Osteocyte (in vitro differentiated cells): ENCODE results near the gene UBE3C. TPM values are rescaled to one million over a fixed set of nuclear protein-coding genes. Genes with fewer than 3 reads are reported as not detected.

Source experiments
- DNase-seq: peaks from one replicate; pipeline ENCODE4 v3.0.0; 2021; ENCODE audit warnings: mixed read lengths; ENCODE audit not compliant: unreplicated experiment; ENCODE audit errors: extremely low spot score
- H3K27ac Mint-ChIP-seq: one replicate; pipeline ENCODE4 v1.8.0; 2021; ENCODE audit warnings: mild to moderate bottlenecking, mixed read lengths; ENCODE audit not compliant: unreplicated experiment
- H3K27me3 Mint-ChIP-seq: one replicate; pipeline ENCODE4 v1.8.0; 2021; ENCODE audit warnings: mixed read lengths; ENCODE audit not compliant: unreplicated experiment
- H3K36me3 Mint-ChIP-seq: one replicate; pipeline ENCODE4 v1.8.0; 2021; ENCODE audit warnings: mixed read lengths; ENCODE audit not compliant: unreplicated experiment
- H3K4me1 Mint-ChIP-seq: one replicate; pipeline ENCODE4 v1.8.0; 2021; ENCODE audit warnings: mixed read lengths; ENCODE audit not compliant: unreplicated experiment
- H3K4me3 Mint-ChIP-seq: one replicate; pipeline ENCODE4 v1.8.0; 2021; ENCODE audit warnings: mild to moderate bottlenecking, moderate library complexity, mixed read lengths; ENCODE audit not compliant: unreplicated experiment
- H3K9me3 Mint-ChIP-seq: one replicate; pipeline ENCODE4 v1.8.0; 2021; ENCODE audit warnings: mixed read lengths; ENCODE audit not compliant: unreplicated experiment
- total RNA-seq: library from RNA; stranded (reverse); gene quantifications from 2 replicates; pipeline ENCODE4 v1.2.1, GENCODE V29; 2021
- TF ChIP-seq, protein P1 (sequence below): fragments of 200-600 bp; sonication (generic); IDR thresholded peaks from 2 replicates; pipeline ENCODE4 v1.5.0; 2021; ENCODE audit warnings: antibody characterized with exemption, mild to moderate bottlenecking, moderate library complexity

Gene UBE3C
- total RNA-seq, 1 donor from 2014 or later, result 59.6 TPM

DNA sequence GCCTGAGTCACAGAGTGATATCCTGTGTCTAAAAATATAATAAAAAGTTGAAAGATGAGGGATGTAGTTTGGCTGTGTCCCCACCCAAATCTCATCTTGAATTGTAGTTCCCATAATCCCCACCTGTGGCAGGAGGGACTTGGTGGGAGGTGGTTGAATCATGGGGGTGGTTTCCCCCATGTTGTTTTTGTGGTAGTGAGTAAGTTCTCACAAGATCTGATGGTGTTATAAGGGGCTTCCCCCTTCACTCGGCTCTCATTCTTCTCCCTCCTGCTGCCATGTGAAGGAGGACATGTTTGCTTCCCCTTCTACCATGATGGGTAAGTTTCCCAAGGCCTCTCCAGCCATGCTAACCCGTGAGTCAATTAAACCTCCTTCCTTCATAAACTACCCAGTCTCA is 25.1 kb upstream of the UBE3C start:
- no peak overlapping the region for H3K27ac Mint-ChIP-seq
- DNase-seq, result no peak
- no peak overlapping the region for H3K4me3 Mint-ChIP-seq
- H3K27me3 Mint-ChIP-seq, result peaks cover 4% of the 10 kb centered on the region
- no peaks in the 10 kb centered on the region for H3K36me3 Mint-ChIP-seq
- TF ChIP-seq, protein P1, sequence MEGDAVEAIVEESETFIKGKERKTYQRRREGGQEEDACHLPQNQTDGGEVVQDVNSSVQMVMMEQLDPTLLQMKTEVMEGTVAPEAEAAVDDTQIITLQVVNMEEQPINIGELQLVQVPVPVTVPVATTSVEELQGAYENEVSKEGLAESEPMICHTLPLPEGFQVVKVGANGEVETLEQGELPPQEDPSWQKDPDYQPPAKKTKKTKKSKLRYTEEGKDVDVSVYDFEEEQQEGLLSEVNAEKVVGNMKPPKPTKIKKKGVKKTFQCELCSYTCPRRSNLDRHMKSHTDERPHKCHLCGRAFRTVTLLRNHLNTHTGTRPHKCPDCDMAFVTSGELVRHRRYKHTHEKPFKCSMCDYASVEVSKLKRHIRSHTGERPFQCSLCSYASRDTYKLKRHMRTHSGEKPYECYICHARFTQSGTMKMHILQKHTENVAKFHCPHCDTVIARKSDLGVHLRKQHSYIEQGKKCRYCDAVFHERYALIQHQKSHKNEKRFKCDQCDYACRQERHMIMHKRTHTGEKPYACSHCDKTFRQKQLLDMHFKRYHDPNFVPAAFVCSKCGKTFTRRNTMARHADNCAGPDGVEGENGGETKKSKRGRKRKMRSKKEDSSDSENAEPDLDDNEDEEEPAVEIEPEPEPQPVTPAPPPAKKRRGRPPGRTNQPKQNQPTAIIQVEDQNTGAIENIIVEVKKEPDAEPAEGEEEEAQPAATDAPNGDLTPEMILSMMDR, result no peak
- H3K9me3 Mint-ChIP-seq, result peaks cover 4% of the 10 kb centered on the region
- no peaks in the 10 kb centered on the region for H3K4me1 Mint-ChIP-seq

DNA sequence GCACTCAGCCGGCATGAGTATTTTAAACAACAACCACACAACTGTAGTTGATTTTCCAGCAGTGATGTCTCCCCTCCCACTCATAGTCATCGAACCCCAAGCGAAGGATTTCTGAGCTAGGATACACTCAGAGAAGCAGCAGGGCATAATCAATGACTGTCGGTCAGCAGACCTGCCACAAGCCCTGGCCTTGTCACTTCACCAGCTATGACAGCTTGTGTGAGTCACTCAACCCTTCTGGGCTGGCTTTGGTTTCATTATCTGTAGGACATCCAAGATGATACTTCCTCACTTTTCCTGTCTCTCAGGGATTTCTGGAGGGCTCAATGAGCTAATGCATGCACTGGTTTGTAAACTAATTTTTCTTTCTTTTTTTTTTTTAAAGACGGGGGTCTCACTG is 22.0 kb upstream of the UBE3C start:
- Mint-ChIP-seq H3K4me3 (no peak overlapping the region), H3K36me3 (no peaks in the 10 kb centered on the region), H3K4me1 (no peaks in the 10 kb centered on the region), H3K9me3 (peaks cover 4% of the 10 kb centered on the region), H3K27ac (no peak overlapping the region), H3K27me3 (peaks cover 7% of the 10 kb centered on the region)
- TF ChIP-seq, protein P1, result no peak
- DNase-seq, result no peak

DNA sequence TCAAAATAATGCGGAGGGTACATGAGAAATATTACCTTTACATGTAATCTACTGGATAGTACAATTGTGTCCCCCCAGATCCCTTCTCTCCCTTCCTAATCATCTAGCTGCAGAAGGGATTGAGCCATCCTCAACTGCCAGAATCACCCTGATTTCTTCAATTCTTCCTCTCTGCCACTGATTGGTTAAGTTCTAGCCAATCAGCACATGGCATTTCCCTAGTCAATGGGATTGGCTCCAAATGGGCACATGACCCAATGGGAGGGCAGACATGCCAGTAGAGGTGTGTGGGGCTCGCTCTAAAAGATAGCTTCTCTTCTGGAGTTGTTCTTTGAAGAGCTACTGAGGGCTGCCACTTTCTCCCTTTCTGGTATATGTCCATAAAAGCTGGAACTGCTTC is 20.9 kb upstream of the UBE3C start:
- Mint-ChIP-seq H3K9me3 (peaks cover 4% of the 10 kb centered on the region), H3K4me3 (no peak overlapping the region), H3K27ac (no peak overlapping the region), H3K4me1 (no peaks in the 10 kb centered on the region), H3K27me3 (peaks cover 7% of the 10 kb centered on the region), H3K36me3 (no peaks in the 10 kb centered on the region)
- DNase-seq, result no peak
- TF ChIP-seq, protein P1, result no peak

DNA sequence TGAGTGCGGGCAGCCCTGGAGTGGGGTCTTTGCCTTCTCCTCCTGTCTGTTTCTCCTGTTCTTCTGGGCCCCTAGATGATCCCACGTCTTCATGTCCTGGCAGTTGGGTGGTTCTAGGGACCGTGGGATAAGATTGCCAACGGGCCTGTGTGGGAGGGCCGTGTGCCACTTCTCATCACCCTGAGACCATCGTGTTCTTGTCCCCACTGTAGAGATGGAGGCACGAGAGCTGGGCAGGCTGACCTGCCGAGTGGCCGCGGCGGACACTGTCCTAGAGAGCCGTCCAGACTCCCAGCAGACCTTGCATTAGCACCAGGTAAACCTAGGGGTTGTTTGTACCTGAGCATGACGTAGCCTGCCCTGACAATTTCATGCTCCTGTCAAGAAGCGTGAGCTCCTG is 18.5 kb upstream of the UBE3C start:
- Mint-ChIP-seq H3K9me3 (peaks cover 4% of the 10 kb centered on the region), H3K4me3 (no peak overlapping the region), H3K27me3 (peaks cover 3% of the 10 kb centered on the region), H3K27ac (no peak overlapping the region), H3K36me3 (no peaks in the 10 kb centered on the region), H3K4me1 (no peaks in the 10 kb centered on the region)
- DNase-seq, result no peak
- TF ChIP-seq, protein P1, result no peak

DNA sequence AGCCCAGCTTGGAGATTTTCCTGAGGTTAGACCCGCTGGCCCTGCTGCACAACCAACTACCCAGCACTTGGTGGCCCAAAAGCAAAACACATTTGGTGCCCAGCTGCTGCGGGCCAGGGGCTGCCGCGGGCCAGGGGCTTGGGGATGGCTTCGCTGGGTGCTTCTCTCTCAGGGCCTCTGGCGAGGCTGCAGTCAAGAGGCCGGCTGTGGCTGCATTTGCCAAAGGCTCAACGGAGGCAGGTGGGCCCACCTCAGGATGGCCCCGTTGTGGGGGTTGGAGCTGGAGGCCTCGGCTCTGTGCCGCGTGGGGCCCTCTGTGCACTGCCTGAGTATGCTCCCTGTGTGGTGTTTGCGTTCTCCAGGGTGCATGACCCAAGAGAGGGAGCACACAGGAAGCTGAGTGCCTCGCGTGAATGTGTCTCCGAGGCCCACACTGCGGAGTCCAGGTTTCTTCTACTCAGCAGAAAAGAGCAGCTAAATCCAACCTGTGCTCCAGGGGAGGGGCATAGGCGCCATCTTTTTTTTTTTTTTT is 17.5 kb upstream of the UBE3C start:
- Mint-ChIP-seq H3K4me3 (no peak overlapping the region), H3K4me1 (no peaks in the 10 kb centered on the region), H3K9me3 (peaks cover 4% of the 10 kb centered on the region), H3K27me3 (peaks cover 3% of the 10 kb centered on the region), H3K27ac (no peak overlapping the region), H3K36me3 (no peaks in the 10 kb centered on the region)
- TF ChIP-seq, protein P1, result no peak
- no peak for DNase-seq
